BE2C (cell line): ENCODE data around the gene MLIP.

Experiments used
- DNase-seq: peaks from one replicate; pipeline ENCODE4 v3.0.0-alpha.2; 2020
- H3K27me3 ChIP-seq: fragments of 250-450 bp; sonication (Bioruptor Pico); 2 replicates; pipeline ENCODE4 v1.5.1; 2020; ENCODE audit warnings: mild to moderate bottlenecking
- H3K36me3 ChIP-seq: fragments of 250-450 bp; sonication (Bioruptor Pico); 2 replicates; pipeline ENCODE4 v1.5.1; 2020; ENCODE audit warnings: mild to moderate bottlenecking
- H3K4me1 ChIP-seq: fragments of 250-450 bp; sonication (Bioruptor Pico); 2 replicates; pipeline ENCODE4 v1.5.1; 2020
- H3K4me3 ChIP-seq: 2 replicates; pipeline ENCODE4 v1.5.1; 2011; ENCODE audit warnings: low read depth, low read length
- H3K9me3 ChIP-seq: fragments of 250-450 bp; sonication (Bioruptor Pico); 2 replicates; pipeline ENCODE4 v1.5.1; 2020
- CTCF ChIP-seq: IDR thresholded peaks from 2 replicates; pipeline ENCODE4 v1.5.1; 2012; ENCODE audit warnings: mild to moderate bottlenecking, low read depth, low read length

The MLIP gene

GRCh38 chr6:54157405-54157804 is 46.2 kb downstream of the MLIP start:
- Histone ChIP-seq H3K9me3 (no peaks in the 10 kb centered on the region; the same call in 1 of the 2 replicates), H3K36me3 (no peaks in the 10 kb centered on the region), H3K27me3 (no peaks in the 10 kb centered on the region), H3K4me3 (no peak overlapping the region), H3K4me1 (no peaks in the 10 kb centered on the region)
- DNase-seq: no peak
- no peak for TF ChIP-seq CTCF

- H3K36me3 ChIP-seq: no peaks in the 10 kb centered on the region
- no peak overlapping the region for H3K4me3 ChIP-seq
- no peaks in the 10 kb centered on the region for H3K27me3 ChIP-seq
- no peak for TF ChIP-seq CTCF
- no peaks in the 10 kb centered on the region for H3K9me3 ChIP-seq
- no peaks in the 10 kb centered on the region for H3K4me1 ChIP-seq
- no peak for DNase-seq
Measured at GRCh38 chr6:54173089-54173488, 61.8 kb downstream of the MLIP start.

- no peak for TF ChIP-seq CTCF
- H3K4me3 ChIP-seq: no peak overlapping the region
- no peaks in the 10 kb centered on the region for H3K4me1 ChIP-seq
- H3K27me3 ChIP-seq: no peaks in the 10 kb centered on the region
- DNase-seq: no peak
- no peaks in the 10 kb centered on the region for H3K9me3 ChIP-seq
- H3K36me3 ChIP-seq: no peaks in the 10 kb centered on the region
Measured at GRCh38 chr6:54179152-54179551, 67.9 kb downstream of the MLIP start.

GRCh38 chr6:54183616-54184015 is 72.4 kb downstream of the MLIP start:
- Histone ChIP-seq H3K4me3 (no peak overlapping the region), H3K4me1 (no peaks in the 10 kb centered on the region), H3K36me3 (no peaks in the 10 kb centered on the region), H3K27me3 (no peaks in the 10 kb centered on the region), H3K9me3 (no peaks in the 10 kb centered on the region)
- no peak for DNase-seq
- TF ChIP-seq CTCF: no peak

GRCh38 chr6:54185885-54186284 is 74.6 kb downstream of the MLIP start:
- no peak for DNase-seq
- Histone ChIP-seq H3K36me3 (no peaks in the 10 kb centered on the region), H3K27me3 (no peaks in the 10 kb centered on the region)

GRCh38 chr6:54188846-54189245 is 77.6 kb downstream of the MLIP start:
- no peak for DNase-seq
- TF ChIP-seq CTCF: no peak
- Histone ChIP-seq H3K4me1 (no peaks in the 10 kb centered on the region), H3K4me3 (no peak overlapping the region), H3K36me3 (no peaks in the 10 kb centered on the region), H3K9me3 (no peaks in the 10 kb centered on the region), H3K27me3 (no peaks in the 10 kb centered on the region)

More at GRCh38 chr6:54185885-54186284, 74.6 kb downstream of the MLIP start:
- Histone ChIP-seq H3K9me3 (no peaks in the 10 kb centered on the region), H3K4me3 (no peak overlapping the region), H3K4me1 (no peaks in the 10 kb centered on the region)
- no peak for TF ChIP-seq CTCF
